ENCODE data around the gene TNFRSF19. TPM values are rescaled to one million over a fixed set of nuclear protein-coding genes. Genes with fewer than 3 reads are reported as not detected.

Gene TNFRSF19
- total RNA-seq, 1 experiment from 2014 or later = 37.3 TPM

GRCh38 chr13:23600534-23600933 is 30.3 kb downstream of the TNFRSF19 start:
- DNase-seq (ENCODE audit: low read depth) = no peak

- DNase-seq (ENCODE audit: low read depth) = no peak
Observed at GRCh38 chr13:23605831-23606230, 35.6 kb downstream of the TNFRSF19 start.

DNA sequence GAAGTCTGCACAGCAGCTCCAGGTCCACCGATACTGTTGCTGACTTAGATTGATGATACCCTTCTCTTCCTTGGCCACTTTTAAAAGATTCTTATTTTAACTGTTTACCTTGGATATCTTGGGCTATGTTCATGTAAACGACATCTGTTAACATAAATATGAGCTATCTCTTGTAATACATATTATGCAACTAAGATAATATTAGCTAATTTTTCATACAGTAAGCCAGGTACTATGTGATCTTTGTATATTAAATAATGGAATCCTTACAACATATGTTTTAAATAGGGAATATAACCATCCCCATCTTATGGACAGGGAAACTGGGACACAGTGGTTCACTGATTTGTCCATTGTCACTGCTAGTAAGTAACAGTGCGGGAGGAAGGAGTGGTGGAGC is 37.9 kb downstream of the TNFRSF19 start:
- DNase-seq (ENCODE audit: low read depth) = no peak

DNA sequence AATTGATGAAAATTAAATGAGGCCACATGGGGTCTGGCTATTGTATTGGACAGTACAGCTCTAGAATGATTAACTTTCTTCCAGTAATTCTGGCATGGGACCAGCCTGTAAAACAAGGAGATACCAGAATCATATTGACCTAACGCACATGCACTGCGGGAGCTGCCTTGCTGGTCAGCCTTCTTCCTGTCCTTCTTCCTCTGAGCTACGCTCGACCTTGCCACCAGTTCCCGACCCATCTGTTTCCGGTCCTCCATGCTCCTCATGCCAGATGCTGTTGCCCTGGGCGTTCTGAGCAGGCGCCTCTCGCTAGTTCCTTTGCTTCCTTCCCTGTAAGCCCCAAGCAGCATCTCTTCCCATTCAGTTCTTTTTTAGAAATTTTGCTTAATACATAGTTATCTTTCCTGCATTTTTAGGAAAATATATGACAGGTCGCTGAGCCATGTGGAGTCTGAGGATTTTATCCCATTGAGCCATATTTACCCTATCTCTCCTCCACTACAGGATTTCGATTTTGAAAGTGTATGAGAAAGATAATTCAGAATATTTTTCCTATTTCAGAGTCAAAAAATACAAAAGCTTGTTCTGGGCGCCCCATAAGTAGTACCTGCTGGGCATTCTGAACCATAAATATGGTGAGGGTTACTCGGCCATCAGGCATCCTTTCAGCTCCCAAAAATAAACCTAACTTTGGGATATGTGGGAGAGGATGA is 38.6 kb downstream of the TNFRSF19 start:
- no peak for DNase-seq (ENCODE audit: low read depth)

- peak; percentile 37 for DNase-seq (ENCODE audit: low read depth)
Observed at GRCh38 chr13:23609414-23609760, 39.2 kb downstream of the TNFRSF19 start.

DNA sequence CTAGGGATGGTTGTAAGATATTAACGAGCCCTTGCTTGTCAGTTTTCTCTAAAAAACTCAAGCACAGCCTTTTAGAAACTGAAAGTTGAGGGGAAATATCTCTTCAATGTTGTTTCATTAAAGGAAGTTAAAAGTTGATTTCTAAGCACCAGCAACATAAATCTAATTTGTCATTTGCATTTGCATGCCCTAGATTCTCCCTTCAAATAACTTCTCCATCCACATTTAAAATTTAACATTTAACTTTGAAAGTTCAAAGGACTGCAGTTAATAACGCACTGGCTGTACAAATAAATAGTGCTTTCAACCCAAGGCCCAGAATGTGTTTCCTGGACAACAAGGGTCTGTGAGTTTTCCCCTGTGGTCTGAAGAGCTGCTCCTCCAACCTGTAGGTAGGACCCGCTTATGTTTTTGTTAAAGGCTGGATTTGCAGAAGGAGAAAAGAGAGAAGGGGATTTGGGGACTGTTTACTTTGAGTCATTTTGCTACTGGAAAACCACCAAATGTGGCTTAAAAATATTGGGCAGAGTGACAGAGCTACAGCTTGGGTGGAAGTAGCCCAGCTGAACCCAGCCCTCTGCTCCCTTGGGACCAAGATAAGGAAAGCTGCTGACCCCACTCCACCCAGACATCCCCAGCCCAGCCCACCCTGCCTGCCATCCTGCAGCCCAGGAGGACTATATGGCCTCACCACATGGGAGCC is 39.8 kb downstream of the TNFRSF19 start:
- peak; percentile 53 for DNase-seq (ENCODE audit: low read depth)

GRCh38 chr13:23610966-23611491 is 40.8 kb downstream of the TNFRSF19 start:
- no peak for DNase-seq (ENCODE audit: low read depth)

- DNase-seq (ENCODE audit: low read depth) = no peak
Observed at GRCh38 chr13:23612182-23612581, 42.0 kb downstream of the TNFRSF19 start.

GRCh38 chr13:23612731-23613130 is 42.5 kb downstream of the TNFRSF19 start:
- no peak for DNase-seq (ENCODE audit: low read depth)

- DNase-seq (ENCODE audit: low read depth) = no peak
Observed at GRCh38 chr13:23613596-23613995, 43.4 kb downstream of the TNFRSF19 start.

GRCh38 chr13:23615395-23616081 is 45.3 kb downstream of the TNFRSF19 start:
- DNase-seq (ENCODE audit: low read depth) = no peak

GRCh38 chr13:23616228-23616627 is 46.0 kb downstream of the TNFRSF19 start:
- no peak for DNase-seq (ENCODE audit: low read depth)

- DNase-seq (ENCODE audit: low read depth) = peak; percentile 68
Observed at GRCh38 chr13:23617551-23618024, 47.4 kb downstream of the TNFRSF19 start.

DNA sequence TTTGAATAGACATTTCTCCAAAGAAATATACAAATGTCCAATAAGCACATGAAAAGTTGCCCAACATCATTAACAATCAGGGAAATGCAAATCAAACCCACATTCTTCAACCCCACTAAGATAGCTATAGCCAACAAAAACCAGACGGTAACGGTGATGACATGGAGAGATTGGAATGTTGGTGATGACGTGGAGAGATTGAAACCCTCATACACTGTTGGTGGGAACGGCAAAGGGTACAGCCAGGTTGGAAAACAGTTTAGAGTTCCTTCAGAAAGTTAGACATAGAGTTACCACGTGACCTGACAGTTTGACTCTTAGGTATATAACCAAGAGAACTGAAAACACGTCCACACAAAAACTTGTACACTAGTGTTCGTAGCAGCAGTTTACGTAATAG is 48.1 kb downstream of the TNFRSF19 start:
- DNase-seq (ENCODE audit: low read depth) = peak; percentile 92

GRCh38 chr13:23619068-23619855 is 49.0 kb downstream of the TNFRSF19 start:
- no peak for DNase-seq (ENCODE audit: low read depth)

- peak; percentile 74 for DNase-seq (ENCODE audit: low read depth)
Observed at GRCh38 chr13:23620211-23620610, 50.0 kb downstream of the TNFRSF19 start.

DNA sequence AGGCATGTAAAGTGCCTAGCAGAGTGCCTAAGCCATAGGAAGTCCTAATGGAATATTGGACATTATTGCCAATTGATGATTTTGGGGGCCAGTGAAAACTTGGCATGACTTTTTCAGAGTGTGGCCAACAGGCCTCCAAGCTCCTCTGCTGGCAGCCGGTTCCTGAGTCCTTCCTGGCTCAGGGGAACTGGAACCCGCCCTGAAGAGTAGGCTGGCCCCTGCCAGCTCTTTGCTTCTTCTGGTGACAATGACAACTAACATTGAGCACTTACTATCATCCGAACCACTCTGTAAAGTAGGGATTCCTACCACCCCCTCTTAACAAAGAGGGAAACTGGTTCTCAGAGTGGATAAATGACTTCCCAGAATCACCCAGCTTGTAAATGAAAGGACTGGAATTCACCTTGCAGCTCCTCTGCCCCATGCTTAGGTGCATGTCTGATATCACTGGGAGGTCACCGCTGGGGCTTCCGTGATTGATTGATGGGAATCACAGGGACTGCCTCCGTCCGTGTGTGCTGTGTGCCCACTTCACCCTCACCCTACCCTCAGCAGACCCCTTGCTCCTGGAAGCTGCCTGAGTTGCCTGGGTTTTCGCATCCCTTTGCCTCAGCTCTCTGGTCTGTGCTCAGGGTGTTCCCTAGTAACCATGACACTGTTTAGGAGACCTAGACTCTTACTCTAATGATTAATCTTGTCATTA is 50.6 kb downstream of the TNFRSF19 start:
- no peak for DNase-seq (ENCODE audit: low read depth)

GRCh38 chr13:23621316-23621645 is 51.1 kb downstream of the TNFRSF19 start:
- DNase-seq (ENCODE audit: low read depth) = peak; percentile 88

GRCh38 chr13:23622985-23623384 is 52.8 kb downstream of the TNFRSF19 start:
- DNase-seq (ENCODE audit: low read depth) = no peak

DNA sequence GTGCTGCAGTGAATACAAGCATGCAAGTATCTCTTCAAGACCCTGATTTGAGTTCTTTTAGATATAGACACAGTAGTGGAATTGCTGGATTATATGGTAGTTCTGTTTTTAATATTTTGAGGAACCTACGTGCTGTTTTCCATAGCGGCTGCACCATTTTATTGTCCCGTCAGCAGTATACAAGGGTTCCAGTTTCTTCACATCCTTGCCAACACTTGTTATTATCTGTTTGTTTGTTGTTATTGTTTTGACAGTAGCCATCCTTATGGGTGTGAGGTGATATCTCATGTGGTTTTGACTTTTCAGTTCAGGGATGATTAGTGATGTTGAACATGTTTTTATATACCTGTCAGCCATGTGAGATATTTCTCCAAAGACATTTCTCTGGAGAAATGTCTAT is 53.2 kb downstream of the TNFRSF19 start:
- no peak for DNase-seq (ENCODE audit: low read depth)

- DNase-seq (ENCODE audit: low read depth) = no peak
Observed at GRCh38 chr13:23626700-23627099, 56.5 kb downstream of the TNFRSF19 start.
